DND-41 (cell line): ENCODE measurements around the gene OR2H2.

ENCODE experiments used
- ATAC-seq: fragments of 200-7000 bp; cut with Tn5 transposase; 3 replicates; pipeline ENCODE4 v1.9.1; 2021; ENCODE audit warnings: low read depth; ENCODE audit not compliant: insufficient read depth
- DNase-seq: peaks from one replicate; pipeline ENCODE4 v3.0.0-alpha.2; 2020
- H2AFZ ChIP-seq: 2 replicates; pipeline ENCODE4 v1.6.0; 2012; ENCODE audit warnings: low read depth, low read length
- H3K27ac ChIP-seq: 2 replicates; pipeline ENCODE4 v1.5.1; 2012; ENCODE audit warnings: low read length, inconsistent platforms
- H3K27me3 ChIP-seq: fragments of 200-600 bp; sonication (generic); 2 replicates; pipeline ENCODE4 v1.6.0; 2012; ENCODE audit warnings: low read length, mild to moderate bottlenecking, inconsistent platforms; ENCODE audit not compliant: insufficient read depth, poor library complexity
- H3K36me3 ChIP-seq: 2 replicates; pipeline ENCODE4 v1.5.1; 2012; ENCODE audit warnings: low read length, inconsistent platforms; ENCODE audit not compliant: insufficient read depth
- H3K4me1 ChIP-seq: 2 replicates; pipeline ENCODE4 v1.5.1; 2012; ENCODE audit warnings: mild to moderate bottlenecking, low read length; ENCODE audit not compliant: insufficient read depth
- H3K4me2 ChIP-seq: 2 replicates; pipeline ENCODE4 v1.6.0; 2012; ENCODE audit warnings: mild to moderate bottlenecking, moderate library complexity, low read length, inconsistent platforms; ENCODE audit not compliant: insufficient read depth
- H3K4me3 ChIP-seq, 2 experiments: fragments of 200-600 bp in 1 of 2; shearing (Covaris generic) in 1 of 2; 2 replicates each; pipeline ENCODE4 v1.5.1; 2012 to 2016; ENCODE audit warnings: inconsistent platforms in 2 of 2, low read length in 2 of 2, mild to moderate bottlenecking in 2 of 2, low read depth in 1 of 2, moderate library complexity in 1 of 2
- H3K79me2 ChIP-seq: 2 replicates; pipeline ENCODE4 v1.6.0; 2012; ENCODE audit warnings: low read length, inconsistent platforms; ENCODE audit not compliant: insufficient read depth
- H3K9ac ChIP-seq: 2 replicates; pipeline ENCODE4 v1.6.0; 2012; ENCODE audit warnings: low read depth, mild to moderate bottlenecking, inconsistent platforms, low read length, moderate library complexity
- H3K9me3 ChIP-seq: 2 replicates; pipeline ENCODE4 v1.5.1; 2012; ENCODE audit warnings: low read length, moderate library complexity, mild to moderate bottlenecking, inconsistent platforms; ENCODE audit not compliant: insufficient read depth, severe bottlenecking
- H4K20me1 ChIP-seq: 2 replicates; pipeline ENCODE4 v1.6.0; 2012; ENCODE audit warnings: low read length; ENCODE audit not compliant: insufficient read depth
- CTCF ChIP-seq: IDR thresholded peaks from 2 replicates; pipeline ENCODE4 v1.5.1; 2012; ENCODE audit warnings: borderline replicate concordance, low read length, moderate library complexity, mild to moderate bottlenecking; ENCODE audit not compliant: poor library complexity, severe bottlenecking; ENCODE audit errors: extremely low read depth
- EZH2 ChIP-seq: IDR thresholded peaks from 3 replicates; pipeline ENCODE4 v1.6.1; 2012; ENCODE audit warnings: borderline replicate concordance, low read depth, mild to moderate bottlenecking, moderate library complexity, low read length, inconsistent platforms; ENCODE audit not compliant: severe bottlenecking

The OR2H2 gene

GRCh38 chr6:29637247-29637646 lies 52.3 kb downstream of the OR2H2 start:
- ATAC-seq (no peak), DNase-seq (no peak)
- TF ChIP-seq CTCF = no peak
- TF ChIP-seq EZH2 = no peak
- H3K79me2 ChIP-seq = no peaks in the 10 kb centered on the region
- H3K4me1 ChIP-seq = peaks cover 11% of the 10 kb centered on the region
- no peak overlapping the region for H3K9ac ChIP-seq
- H3K9me3 ChIP-seq = no peaks in the 10 kb centered on the region
- no peak overlapping the region for H2AFZ ChIP-seq
- no peak overlapping the region for H3K4me2 ChIP-seq
- H4K20me1 ChIP-seq = no peaks in the 10 kb centered on the region
- H3K27me3 ChIP-seq = no peaks in the 10 kb centered on the region
- no peaks in the 10 kb centered on the region for H3K36me3 ChIP-seq
- no peak overlapping the region for H3K27ac ChIP-seq
- H3K4me3 ChIP-seq = no peak overlapping the region
